HepG2 (cell line): ENCODE data around the gene MED20.

Experiments
- CBX5 ChIP-seq: sonication (generic); formaldehyde crosslinking; IDR thresholded peaks from 2 replicates; pipeline ENCODE4 v1.4.0; 2020; ENCODE audit warnings: missing genetic modification reagents, borderline replicate concordance
- KDM5A ChIP-seq: fragments of 200-600 bp; sonication (generic); IDR thresholded peaks from 2 replicates; pipeline ENCODE4 v1.7.0; 2018; ENCODE audit warnings: antibody characterized with exemption, mild to moderate bottlenecking, low read length, borderline replicate concordance
- MIXL1 ChIP-seq: IDR thresholded peaks from 2 replicates; pipeline ENCODE4 v1.6.1; 2016
- NR1H2 ChIP-seq: sonication (generic); formaldehyde crosslinking; IDR thresholded peaks from 2 replicates; pipeline ENCODE4 v1.8.1; 2022; ENCODE audit warnings: low read depth, missing genetic modification reagents, borderline replicate concordance
- PHF5A ChIP-seq: IDR thresholded peaks from one replicate; pipeline ENCODE4 v1.6.1; 2018; ENCODE audit warnings: low read depth, missing genetic modification reagents; ENCODE audit not compliant: unreplicated experiment
- POLR2A ChIP-seq, 2 experiments: IDR thresholded peaks; 2 replicates each; pipeline ENCODE4 v1.6.1; 2011; ENCODE audit warnings: low read depth in 2 of 2, low read length in 2 of 2, mild to moderate bottlenecking in 1 of 2, moderate library complexity in 1 of 2; ENCODE audit not compliant: insufficient read depth in 1 of 2
- POLR2AphosphoS5 ChIP-seq: IDR thresholded peaks from 2 replicates; pipeline ENCODE4 v1.6.1; 2012; ENCODE audit warnings: low read depth, low read length
- ZBED4 ChIP-seq: sonication (generic); formaldehyde crosslinking; IDR thresholded peaks from 2 replicates; pipeline ENCODE4 v1.4.0; 2020; ENCODE audit warnings: missing genetic modification reagents, borderline replicate concordance
- ZBTB21 ChIP-seq: sonication (generic); formaldehyde crosslinking; IDR thresholded peaks from 2 replicates; pipeline ENCODE4 v1.4.0; 2020; ENCODE audit warnings: missing genetic modification reagents
- ZNF160 ChIP-seq: sonication (generic); formaldehyde crosslinking; IDR thresholded peaks from 2 replicates; pipeline ENCODE4 v1.8.0; 2022; ENCODE audit warnings: mild to moderate bottlenecking, inconsistent platforms, missing genetic modification reagents
- ZNF274 ChIP-seq: sonication (generic); formaldehyde crosslinking; IDR thresholded peaks from 2 replicates; pipeline ENCODE4 v1.5.1; 2020; ENCODE audit warnings: mild to moderate bottlenecking, missing genetic modification reagents
- ZNF841 ChIP-seq: sonication (generic); formaldehyde crosslinking; IDR thresholded peaks from 2 replicates; pipeline ENCODE4 v1.8.1; 2023; ENCODE audit warnings: missing genetic modification reagents, borderline replicate concordance
- TF ChIP-seq, protein P1 (sequence below): IDR thresholded peaks from 2 replicates; pipeline ENCODE4 v1.6.1; 2016; ENCODE audit warnings: low read depth
- TF ChIP-seq, protein P2 (sequence below): sonication (generic); formaldehyde crosslinking; IDR thresholded peaks from 2 replicates; pipeline ENCODE4 v1.5.0; 2020; ENCODE audit warnings: mild to moderate bottlenecking, missing genetic modification reagents, moderate library complexity

- TF ChIP-seq PHF5A (CRISPR knock-in tag) (no peak), KDM5A (no peak), ZNF274 (CRISPR knock-in tag) (no peak), POLR2AphosphoS5 (no peak), NR1H2 (CRISPR knock-in tag) (no peak), ZNF160 (no peak), CBX5 (no peak), ZBED4 (no peak), POLR2A (IDR thresholded peaks at IDR 0.05; ENCODE audit: insufficient read depth in 1 of 2, low read depth in 2 of 2, low read length in 2 of 2) (no peak), ZNF841 (no peak), ZBTB21 (CRISPR knock-in tag) (no peak), MIXL1 (no peak)
- TF ChIP-seq, protein P1, sequence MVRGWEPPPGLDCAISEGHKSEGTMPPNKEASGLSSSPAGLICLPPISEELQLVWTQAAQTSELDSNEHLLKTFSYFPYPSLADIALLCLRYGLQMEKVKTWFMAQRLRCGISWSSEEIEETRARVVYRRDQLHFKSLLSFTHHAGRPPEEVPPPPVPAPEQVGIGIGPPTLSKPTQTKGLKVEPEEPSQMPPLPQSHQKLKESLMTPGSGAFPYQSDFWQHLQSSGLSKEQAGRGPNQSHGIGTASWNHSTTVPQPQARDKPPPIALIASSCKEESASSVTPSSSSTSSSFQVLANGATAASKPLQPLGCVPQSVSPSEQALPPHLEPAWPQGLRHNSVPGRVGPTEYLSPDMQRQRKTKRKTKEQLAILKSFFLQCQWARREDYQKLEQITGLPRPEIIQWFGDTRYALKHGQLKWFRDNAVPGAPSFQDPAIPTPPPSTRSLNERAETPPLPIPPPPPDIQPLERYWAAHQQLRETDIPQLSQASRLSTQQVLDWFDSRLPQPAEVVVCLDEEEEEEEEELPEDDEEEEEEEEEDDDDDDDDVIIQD: no peak
- TF ChIP-seq, protein P2, sequence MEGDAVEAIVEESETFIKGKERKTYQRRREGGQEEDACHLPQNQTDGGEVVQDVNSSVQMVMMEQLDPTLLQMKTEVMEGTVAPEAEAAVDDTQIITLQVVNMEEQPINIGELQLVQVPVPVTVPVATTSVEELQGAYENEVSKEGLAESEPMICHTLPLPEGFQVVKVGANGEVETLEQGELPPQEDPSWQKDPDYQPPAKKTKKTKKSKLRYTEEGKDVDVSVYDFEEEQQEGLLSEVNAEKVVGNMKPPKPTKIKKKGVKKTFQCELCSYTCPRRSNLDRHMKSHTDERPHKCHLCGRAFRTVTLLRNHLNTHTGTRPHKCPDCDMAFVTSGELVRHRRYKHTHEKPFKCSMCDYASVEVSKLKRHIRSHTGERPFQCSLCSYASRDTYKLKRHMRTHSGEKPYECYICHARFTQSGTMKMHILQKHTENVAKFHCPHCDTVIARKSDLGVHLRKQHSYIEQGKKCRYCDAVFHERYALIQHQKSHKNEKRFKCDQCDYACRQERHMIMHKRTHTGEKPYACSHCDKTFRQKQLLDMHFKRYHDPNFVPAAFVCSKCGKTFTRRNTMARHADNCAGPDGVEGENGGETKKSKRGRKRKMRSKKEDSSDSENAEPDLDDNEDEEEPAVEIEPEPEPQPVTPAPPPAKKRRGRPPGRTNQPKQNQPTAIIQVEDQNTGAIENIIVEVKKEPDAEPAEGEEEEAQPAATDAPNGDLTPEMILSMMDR: no peak
Observed at GRCh38 chr6:41939848-41940758, 19.2 kb upstream of the MED20 start.
